HG02610 (cell line): ENCODE data around the gene POLR1B.
"Not testable (repeated sequence)": the region's sequence is repeated elsewhere in the genome, so short reads cannot be mapped to it uniquely, and the experiment has no call there.

Experiments used
- ATAC-seq: cut with Tn5 transposase; IDR thresholded peaks from one replicate; pipeline ENCODE4 v1.9.1; 2021; ENCODE audit warnings: mild to moderate bottlenecking, moderate library complexity; ENCODE audit not compliant: unreplicated experiment

Gene POLR1B

GRCh38 chr2:112600634-112601033, 58.4 kb downstream of the POLR1B start:
- no peak for ATAC-seq

GRCh38 chr2:112601754-112602153, 59.5 kb downstream of the POLR1B start:
- no peak for ATAC-seq

DNA sequence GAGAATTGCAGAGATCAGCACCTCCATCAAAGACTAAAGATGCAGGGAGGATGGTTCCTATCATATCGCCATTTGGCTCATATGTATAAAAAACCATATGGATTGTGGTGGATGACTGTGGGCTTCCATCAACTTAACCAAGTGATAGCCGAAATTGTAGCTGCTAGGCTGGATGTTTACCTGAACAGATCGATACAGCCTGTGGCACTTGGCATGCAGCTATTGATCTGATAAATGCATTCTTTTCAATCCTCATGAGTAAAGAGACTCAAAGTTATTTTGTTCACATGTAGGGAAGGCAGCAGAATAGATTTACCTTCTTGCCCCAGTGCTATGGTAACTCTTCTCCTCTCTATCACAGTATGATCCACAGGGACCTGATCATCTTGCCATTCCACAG, 60.7 kb downstream of the POLR1B start:
- no peak for ATAC-seq

DNA sequence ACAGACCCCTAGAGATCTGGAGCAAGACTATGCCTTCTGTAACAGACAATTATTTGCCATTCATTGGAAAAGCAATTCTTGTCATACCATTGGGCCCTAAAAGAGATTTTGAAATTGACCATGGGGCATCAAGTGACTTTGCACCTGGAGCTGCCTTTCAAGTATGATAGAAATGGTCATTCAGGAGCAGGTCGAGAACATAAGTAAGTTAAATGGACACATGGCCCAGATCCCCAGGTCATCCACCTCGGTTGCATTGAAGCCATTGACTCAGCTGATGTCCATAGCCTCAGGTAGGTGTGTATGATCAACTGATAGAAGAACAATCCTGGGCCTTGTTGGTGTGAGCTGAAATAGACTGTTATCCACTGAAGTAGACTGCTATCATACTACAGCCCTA, 61.5 kb downstream of the POLR1B start:
- no peak for ATAC-seq

GRCh38 chr2:112604952-112605351, 62.7 kb downstream of the POLR1B start:
- ATAC-seq: no peak

DNA sequence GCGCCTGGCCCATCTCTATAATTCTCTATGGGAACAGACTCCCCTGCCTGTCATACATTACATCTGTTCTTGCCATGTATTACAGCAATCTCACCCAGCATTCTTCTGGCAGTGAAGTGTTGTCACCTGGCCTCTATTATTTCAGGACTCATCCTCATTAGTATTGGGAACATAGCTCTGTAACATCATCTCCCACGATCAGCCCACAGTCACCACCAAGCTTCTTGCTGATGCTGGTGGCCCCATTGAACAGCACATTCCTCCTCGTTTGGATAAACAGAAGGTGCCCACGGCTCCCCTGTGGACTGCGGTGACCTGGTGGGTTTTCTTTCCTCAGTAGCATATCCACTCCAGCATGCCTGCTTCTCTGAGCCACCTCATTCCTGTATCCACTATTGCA, 63.7 kb downstream of the POLR1B start:
- no peak for ATAC-seq

DNA sequence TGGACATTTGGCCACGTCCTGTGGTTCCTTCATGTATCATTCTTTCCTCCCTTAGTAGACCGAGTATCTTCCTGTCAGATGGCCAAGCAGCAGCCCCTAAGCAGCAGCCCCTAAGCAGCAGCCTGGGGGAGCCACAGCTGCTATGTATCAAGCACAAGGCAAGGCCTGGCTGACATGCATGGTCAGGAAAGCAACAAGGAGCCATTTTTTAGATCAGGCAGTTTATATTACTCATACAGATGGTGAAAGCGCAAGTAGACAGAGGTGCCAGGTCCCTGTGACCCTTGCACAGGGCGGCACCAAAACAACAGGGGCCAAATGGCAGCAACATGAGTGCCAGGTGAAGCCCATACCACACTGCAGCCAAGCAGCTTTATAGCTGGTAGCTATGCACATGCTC, 64.3 kb downstream of the POLR1B start:
- no peak for ATAC-seq

DNA sequence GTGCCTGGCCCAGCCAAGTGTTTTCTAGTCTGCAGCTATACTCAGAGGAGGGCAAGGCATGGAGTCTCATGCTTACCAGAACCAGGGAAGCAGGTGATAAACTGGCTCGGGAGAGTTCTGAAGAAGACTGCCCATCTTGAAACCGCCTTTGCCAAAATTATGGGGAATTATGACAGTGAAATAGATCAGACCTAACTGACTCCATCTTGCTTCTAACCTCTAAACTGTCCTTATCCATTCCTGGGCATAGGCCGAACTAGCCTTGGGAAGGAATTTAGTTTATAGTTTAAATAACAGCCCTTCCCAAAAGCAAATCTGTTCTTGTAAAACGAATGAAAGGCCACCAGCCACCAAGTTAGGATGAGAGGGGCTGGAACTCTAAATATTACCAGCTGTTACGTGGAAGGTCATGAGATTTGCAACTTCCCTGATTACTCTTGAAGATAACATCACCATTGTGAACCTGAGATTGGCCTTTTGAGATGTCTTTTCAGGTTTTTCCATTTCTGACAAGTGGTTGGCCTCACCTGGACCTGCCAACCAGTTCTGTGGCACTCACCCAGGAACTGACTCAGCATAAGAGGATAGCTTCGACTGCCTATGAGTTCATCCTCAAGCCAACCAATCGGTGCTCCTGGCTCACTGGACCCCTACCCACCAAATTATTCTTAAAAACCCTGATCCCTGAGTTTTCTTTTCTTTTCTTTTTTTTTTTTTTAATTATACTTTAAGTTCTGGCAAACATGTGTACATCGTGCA, 65.6 kb downstream of the POLR1B start:
- no peak for ATAC-seq

- ATAC-seq: not testable (repeated sequence)
Measured at GRCh38 chr2:112609320-112609719, 67.1 kb downstream of the POLR1B start.

DNA sequence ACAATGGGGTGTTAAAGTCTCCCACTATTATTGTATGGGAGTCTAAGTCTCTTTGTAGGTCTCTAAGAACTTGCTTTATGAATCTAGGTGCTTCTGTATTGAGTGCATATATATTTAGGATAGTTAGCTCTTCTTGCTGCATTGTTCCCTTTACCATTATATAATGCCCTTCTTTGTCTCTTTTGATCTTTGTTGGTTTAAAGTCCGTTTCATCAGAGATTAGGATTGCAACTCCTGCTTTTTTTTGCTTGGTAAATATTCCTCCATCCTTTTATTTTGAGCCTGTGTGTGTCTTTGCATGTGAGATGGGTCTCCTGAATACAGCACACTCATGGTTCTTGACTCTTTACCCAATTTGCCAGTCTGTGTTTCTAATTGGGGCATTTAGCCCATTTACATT, 70.0 kb downstream of the POLR1B start:
- ATAC-seq: not testable (repeated sequence)

GRCh38 chr2:112614201-112614840, 72.1 kb downstream of the POLR1B start:
- no peak for ATAC-seq

DNA sequence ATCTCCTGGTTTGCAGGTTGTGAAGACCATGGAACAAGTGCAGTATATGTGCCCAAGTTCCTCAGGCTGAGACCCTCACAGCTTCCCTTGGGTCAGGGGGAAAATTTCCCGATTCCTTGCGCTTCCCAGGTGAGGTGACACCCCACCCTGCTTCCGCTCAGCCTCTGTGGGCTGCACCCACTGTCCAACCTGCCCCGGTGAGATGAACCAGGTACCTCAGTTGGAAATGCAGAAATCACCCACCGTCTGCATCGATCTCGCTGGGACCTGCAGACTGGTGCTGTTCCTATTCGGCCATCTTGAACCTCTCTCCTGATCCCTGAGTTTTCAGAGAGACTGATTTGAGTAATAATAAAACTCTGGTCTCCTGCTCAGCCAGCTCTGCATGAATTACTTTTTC, 72.8 kb downstream of the POLR1B start:
- no peak for ATAC-seq

DNA sequence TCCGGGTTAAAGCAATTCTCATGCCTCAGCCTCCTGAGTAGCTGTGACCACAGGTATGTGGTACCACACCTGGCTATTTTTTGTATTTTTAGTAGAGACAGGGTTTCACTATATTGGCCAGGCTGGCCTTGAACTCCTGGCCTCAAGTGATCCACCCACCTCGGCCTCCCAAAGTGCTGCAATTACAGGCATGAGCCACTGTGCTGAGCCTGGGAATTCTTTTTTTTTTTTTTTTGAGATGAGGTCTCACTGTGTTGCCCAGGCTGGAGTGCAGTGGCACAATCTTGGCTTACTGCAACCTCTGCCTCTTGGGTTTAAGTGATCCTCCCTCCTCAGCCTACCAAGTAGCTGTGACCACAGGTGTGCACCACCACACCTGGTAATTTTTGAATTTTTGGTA, 73.5 kb downstream of the POLR1B start:
- not testable (repeated sequence) for ATAC-seq

GRCh38 chr2:112618383-112618782, 76.1 kb downstream of the POLR1B start:
- ATAC-seq: no peak

DNA sequence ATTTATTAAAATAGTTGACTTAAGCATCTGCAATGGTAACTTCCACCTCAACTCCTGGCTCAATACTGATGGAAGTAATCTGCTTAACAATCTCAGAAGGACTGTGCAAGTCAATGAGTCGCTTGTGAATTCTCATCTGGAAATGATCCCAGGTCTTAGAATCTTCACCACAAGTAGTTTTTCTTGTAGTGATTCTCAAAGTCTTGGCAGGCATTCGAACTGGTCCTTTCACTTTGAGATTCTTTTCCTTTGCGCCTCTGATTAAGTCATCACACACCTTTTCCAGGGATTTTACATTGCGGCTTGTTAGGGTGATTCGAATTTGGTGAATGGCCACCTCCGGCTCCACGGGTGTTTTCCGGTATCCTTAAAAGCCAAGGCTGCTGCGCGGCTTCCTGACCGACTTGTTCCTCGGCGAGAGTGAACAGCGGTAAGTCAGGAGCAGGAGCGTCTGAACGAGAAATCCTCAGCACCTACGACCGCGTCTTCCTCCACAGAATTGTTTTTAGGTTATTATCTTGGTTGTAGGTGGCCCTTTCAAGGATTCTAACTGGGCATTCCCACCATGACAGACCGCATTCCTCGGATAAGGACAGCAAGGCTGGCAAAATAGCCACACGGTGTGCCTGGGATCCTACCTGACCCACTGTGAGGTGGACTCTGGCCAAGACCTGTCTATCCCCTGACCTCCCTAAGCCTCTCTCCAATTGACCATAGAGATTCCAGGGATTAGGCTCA, 79.7 kb downstream of the POLR1B start:
- no peak for ATAC-seq

GRCh38 chr2:112622528-112622849, 80.2 kb downstream of the POLR1B start:
- no peak for ATAC-seq

GRCh38 chr2:112623913-112624777, 81.9 kb downstream of the POLR1B start:
- peak; percentile 72 for ATAC-seq

GRCh38 chr2:112625474-112626114, 83.3 kb downstream of the POLR1B start:
- no peak for ATAC-seq

DNA sequence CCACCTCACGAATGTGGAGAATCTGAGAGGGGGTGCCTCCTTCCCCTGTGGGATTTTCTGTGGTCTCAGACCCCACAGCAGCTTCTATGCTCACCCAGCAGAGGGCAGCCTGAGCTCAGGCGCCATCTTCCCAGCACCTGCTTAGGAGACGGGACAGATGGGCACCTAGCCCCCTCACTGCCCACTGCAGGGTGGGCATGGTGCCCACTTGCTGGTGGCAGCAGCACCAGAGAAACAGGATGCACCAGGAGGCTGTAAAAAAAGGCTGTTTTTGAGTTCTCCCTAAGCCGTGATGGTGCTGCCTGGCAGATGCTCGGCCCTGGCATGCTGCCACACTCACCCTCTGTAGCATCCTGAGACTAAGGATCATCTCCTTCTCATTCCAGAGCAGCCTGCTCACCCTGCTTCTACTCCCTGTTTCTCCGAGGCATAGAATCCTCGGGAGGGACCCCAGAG, 84.4 kb downstream of the POLR1B start:
- peak; percentile 53 for ATAC-seq
